Thyroid gland (tissue), 4 donors: Measurements from ENCODE around the gene C4orf50. TPM values are rescaled to one million over a fixed set of nuclear protein-coding genes. Genes with fewer than 3 reads are reported as not detected.

Experiments
- DNase-seq, 2 donors: peaks; one replicate each; pipeline ENCODE4 v3.0.0-alpha.2; 2019
- H3K27ac ChIP-seq, 3 donors: fragments of 200-600 bp; sonication (generic); 1 replicate in 2 of 3; 2 replicates in 1 of 3; pipeline ENCODE4 v1.5.1; 2016 to 2019; ENCODE audit warnings: mild to moderate bottlenecking in 1 of 3, moderate library complexity in 1 of 3
- H3K27me3 ChIP-seq: fragments of 200-600 bp; sonication (generic); one replicate; pipeline ENCODE4 v1.5.1; 2019
- H3K36me3 ChIP-seq, 2 donors: fragments of 200-600 bp; sonication (generic); one replicate each; pipeline ENCODE4 v1.5.1; 2016 to 2019
- H3K4me1 ChIP-seq, 2 donors: fragments of 200-600 bp; sonication (generic); one replicate each; pipeline ENCODE4 v1.5.1; 2017 to 2019
- H3K4me3 ChIP-seq, 3 donors: fragments of 200-600 bp; sonication (generic); replicated peaks in 1 of 3; 1 replicate in 2 of 3; 2 replicates in 1 of 3; pipeline ENCODE4 v1.5.1; 2016; ENCODE audit warnings: mild to moderate bottlenecking in 1 of 3
- H3K9me3 ChIP-seq: fragments of 200-600 bp; sonication (generic); one replicate; pipeline ENCODE4 v1.5.1; 2017
- CTCF ChIP-seq, 6 experiments: fragments of 200-600 bp in 3 of 6; fragments of 450-650 bp in 3 of 6; sonication (generic) in 3 of 6; IDR thresholded peaks; one replicate each; pipeline ENCODE4 v1.5.1; 2016 to 2019; ENCODE audit warnings: antibody characterized with exemption in 6 of 6, mild to moderate bottlenecking in 2 of 6, inconsistent platforms in 1 of 6, moderate library complexity in 1 of 6
- POLR2A ChIP-seq, 2 donors: fragments of 450-650 bp; IDR thresholded peaks; one replicate each; pipeline ENCODE4 v1.6.1; 2017; ENCODE audit warnings: antibody characterized with exemption in 2 of 2, mild to moderate bottlenecking in 2 of 2, moderate library complexity in 1 of 2
- WGBS, 2 donors: methylation state at CpG; one replicate each; pipeline ENCODE4 v1.1.5; 2017; 5-methylcytosine and 5-hydroxymethylcytosine counted together
- intact Hi-C: fragments of 100-400 bp; cut with DNase I; formaldehyde crosslinking; loops from one replicate; pipeline ENCODE4 v1.15.1; 2023
- total RNA-seq, 4 donors: library from RNA; depleted of rRNA; stranded (reverse); fragments of >200 nt; gene quantifications; one replicate each; pipeline ENCODE4 v1.2.3, GENCODE V29; 2016

The C4orf50 gene
- total RNA-seq, 4 donors from 2014 or later, result 0.11 to 0.15 (median 0.13) TPM; not detected in 1

- no peaks in the 10 kb centered on the region for H3K36me3 ChIP-seq
- H3K4me1 ChIP-seq, result no peaks in the 10 kb centered on the region
- no peak for TF ChIP-seq POLR2A (IDR thresholded peaks at IDR 0.05)
- TF ChIP-seq CTCF (IDR thresholded peaks at IDR 0.05), result no peak
- H3K27me3 ChIP-seq, result peaks cover 4% of the 10 kb centered on the region
- no peaks in the 10 kb centered on the region for H3K9me3 ChIP-seq
- no peak for DNase-seq
- H3K4me3 ChIP-seq, result no peak overlapping the region
- H3K27ac ChIP-seq, result no peak overlapping the region
- 81 to 83% methylated on average over 11 to 25 of the region's 25 CpGs for whole genome bisulfite sequencing, 2 donors
- intact Hi-C loops, result no loop called here
These were observed 44.6 kb downstream of the C4orf50 start for GRCh38 chr4:5973486-5974220.

- no peaks in the 10 kb centered on the region for H3K9me3 ChIP-seq
- intact Hi-C loops, result no loop called here
- H3K4me1 ChIP-seq, result no peaks in the 10 kb centered on the region
- no peak overlapping the region for H3K4me3 ChIP-seq
- H3K27ac ChIP-seq, result no peak overlapping the region
- H3K27me3 ChIP-seq, result peaks cover 4% of the 10 kb centered on the region
- no peak for DNase-seq
- 77 to 90% methylated on average over 5 to 9 of the region's 10 CpGs for WGBS, 2 donors
- TF ChIP-seq CTCF (IDR thresholded peaks at IDR 0.05) (no peak), POLR2A (IDR thresholded peaks at IDR 0.05) (no peak)
- no peaks in the 10 kb centered on the region for H3K36me3 ChIP-seq
These were observed 45.2 kb downstream of the C4orf50 start for GRCh38 chr4:5973033-5973432.

GRCh38 chr4:5972571-5972970 lies 45.7 kb downstream of the C4orf50 start:
- no peak for TF ChIP-seq CTCF (IDR thresholded peaks at IDR 0.05)
- no peak for TF ChIP-seq POLR2A (IDR thresholded peaks at IDR 0.05)
- no peak overlapping the region for H3K27ac ChIP-seq
- no peak overlapping the region for H3K4me3 ChIP-seq
- DNase-seq, result no peak
- intact Hi-C loops, result no loop called here
- no peaks in the 10 kb centered on the region for H3K9me3 ChIP-seq
- peaks cover under 1% of the 10 kb centered on the region for H3K27me3 ChIP-seq
- WGBS, 2 donors, result 88 to 100% methylated on average over 1 to 11 of the region's 11 CpGs
- no peaks in the 10 kb centered on the region for H3K4me1 ChIP-seq
- H3K36me3 ChIP-seq, result no peaks in the 10 kb centered on the region

GRCh38 chr4:5971078-5971450 lies 47.2 kb downstream of the C4orf50 start:
- DNase-seq, result no peak
- H3K27me3 ChIP-seq, result no peaks in the 10 kb centered on the region
- intact Hi-C loops, result no loop called here

More at GRCh38 chr4:5971078-5971450, 47.2 kb downstream of the C4orf50 start:
- TF ChIP-seq POLR2A (IDR thresholded peaks at IDR 0.05) (no peak), CTCF (IDR thresholded peaks at IDR 0.05) (no peak)
- no peaks in the 10 kb centered on the region for H3K36me3 ChIP-seq
- H3K9me3 ChIP-seq, result no peaks in the 10 kb centered on the region
- H3K27ac ChIP-seq, result no peak overlapping the region
- no peak overlapping the region for H3K4me3 ChIP-seq
- no peaks in the 10 kb centered on the region for H3K4me1 ChIP-seq
- 73 to 79% methylated on average over 3 to 7 of the region's 7 CpGs for WGBS, 2 donors
